Panc1 (cell line): ENCODE data around the gene MYCBPAP. TPM values are rescaled to one million over a fixed set of nuclear protein-coding genes. Genes with fewer than 3 reads are reported as not detected.
"Not testable (repeated sequence)": the region's sequence is repeated elsewhere in the genome, so short reads cannot be mapped to it uniquely, and the experiment has no call there.

Experiments used
- ATAC-seq: fragments of 200-7000 bp; cut with Tn5 transposase; 2 replicates; pipeline ENCODE4 v1.9.1; 2020; ENCODE audit warnings: mild to moderate bottlenecking, moderate library complexity
- BruUV-seq: library from RNA; stranded (reverse); fragments of 400-500 nt; replicated peaks from 2 replicates; lab custom pipeline; 2021; lab: Mats Ljungman, UMichigan
- CTCF ChIA-PET: fragments of 300-600 bp; sonication (Branson Sonifier 250); formaldehyde crosslinking; loops from one replicate; lab custom pipeline; 2022; ENCODE audit warnings: antibody characterized with exemption; lab: Charles Lee
- POLR2A ChIA-PET: fragments of 300-600 bp; sonication (Branson Sonifier 250); formaldehyde crosslinking; loops from one replicate; lab custom pipeline; 2022; ENCODE audit warnings: antibody characterized with exemption; lab: Charles Lee
- DNase-seq: peaks from one replicate; pipeline ENCODE4 v3.0.0-alpha.2; 2010; ENCODE audit warnings: low read depth, low spot score
- H3K27ac ChIP-seq: 2 replicates; pipeline ENCODE4 v1.5.1; 2011; ENCODE audit warnings: mild to moderate bottlenecking, low read length, inconsistent platforms
- H3K27me3 ChIP-seq: fragments of 200-500 bp; sonication (Bioruptor generic); 2 replicates; pipeline ENCODE4 v1.6.0; 2014; ENCODE audit warnings: low read length, inconsistent platforms; ENCODE audit not compliant: control insufficient read depth, insufficient read depth
- H3K36me3 ChIP-seq: fragments of 200-500 bp; sonication (Bioruptor generic); 2 replicates; pipeline ENCODE4 v1.5.1; 2014; ENCODE audit warnings: inconsistent platforms, mild to moderate bottlenecking, low read length, moderate library complexity; ENCODE audit not compliant: control insufficient read depth, insufficient read depth
- H3K4me1 ChIP-seq: 2 replicates; pipeline ENCODE4 v1.5.1; 2011; ENCODE audit warnings: inconsistent platforms, mild to moderate bottlenecking, low read length, moderate library complexity; ENCODE audit not compliant: control insufficient read depth, insufficient read depth
- H3K4me3 ChIP-seq, 2 experiments: 2 replicates each; pipeline ENCODE4 v1.5.1; 2011 to 2012; ENCODE audit warnings: low read depth in 2 of 2, low read length in 2 of 2, mild to moderate bottlenecking in 2 of 2, inconsistent platforms in 1 of 2, moderate library complexity in 1 of 2
- H3K9me3 ChIP-seq: fragments of 200-500 bp; sonication (Bioruptor generic); 2 replicates; pipeline ENCODE4 v1.5.1; 2014; ENCODE audit warnings: low read depth, mild to moderate bottlenecking, inconsistent platforms, low read length, moderate library complexity; ENCODE audit not compliant: control insufficient read depth, insufficient read depth
- CTCF ChIP-seq: fragments of 450-650 bp; IDR thresholded peaks from 2 replicates; pipeline ENCODE4 v1.5.1; 2017; ENCODE audit warnings: mild to moderate bottlenecking
- POLR2AphosphoS5 ChIP-seq: IDR thresholded peaks from 2 replicates; pipeline ENCODE4 v1.6.1; 2012; ENCODE audit warnings: mild to moderate bottlenecking, low read depth, low read length, moderate library complexity
- REST ChIP-seq, 2 experiments: IDR thresholded peaks; 2 replicates each; pipeline ENCODE4 v1.6.1; 2011 to 2012; ENCODE audit warnings: low read depth in 2 of 2, control low read depth in 1 of 2, low read length in 1 of 2, mild to moderate bottlenecking in 1 of 2, moderate library complexity in 1 of 2; ENCODE audit not compliant: insufficient read depth in 1 of 2
- SIN3A ChIP-seq: IDR thresholded peaks from 2 replicates; pipeline ENCODE4 v1.6.1; 2012; ENCODE audit warnings: low read depth, mild to moderate bottlenecking, low read length, moderate library complexity, borderline replicate concordance; ENCODE audit not compliant: insufficient read depth
- TCF7L2 ChIP-seq: IDR thresholded peaks from 2 replicates; pipeline ENCODE4 v1.6.1; 2011; ENCODE audit warnings: mild to moderate bottlenecking, low read depth, low read length, inconsistent platforms
- in situ Hi-C: cut with HindIII; loops from 2 replicates; pipeline ENCODE4 v1.10.0; 2016; ENCODE audit warnings: low sequenced_read_pairs, low pct_unique_long_range_greater_than_20kb
- intact Hi-C: fragments of 100-400 bp; cut with micrococcal nuclease; formaldehyde crosslinking; loops from one replicate; pipeline ENCODE4 v1.10.0; 2022; ENCODE audit not compliant: unreplicated experiment
- total RNA-seq: library from RNA; stranded (reverse); gene quantifications from one replicate; pipeline ENCODE4 v1.2.1, GENCODE V29; 2021; ENCODE audit not compliant: unreplicated experiment

The MYCBPAP gene
- total RNA-seq, 1 experiment from 2014 or later = 2.2 TPM

- TF ChIP-seq REST (IDR thresholded peaks at IDR 0.05; ENCODE audit: insufficient read depth in 1 of 2, low read depth in 2 of 2, low read length in 1 of 2) (no peak), POLR2AphosphoS5 (no peak), SIN3A (no peak), TCF7L2 (no peak), CTCF (no peak)
- CTCF ChIA-PET = interaction anchor here (0.6 kb wide), 1 partner anchor 28 kb away, joined by 3 read pairs; no protein-coding TSS in a partner anchor
- ATAC-seq (no peak), DNase-seq (no peak)
- no TSS peak for BruUV-seq
- Histone ChIP-seq H3K27me3 (no peaks in the 10 kb centered on the region), H3K4me1 (peaks cover 13% of the 10 kb centered on the region), H3K27ac (no peak overlapping the region), H3K4me3 (no peak overlapping the region), H3K9me3 (no peaks in the 10 kb centered on the region), H3K36me3 (no peaks in the 10 kb centered on the region)
- intact Hi-C loops (no loop called here), in situ Hi-C loops (no loop called here)
- POLR2A ChIA-PET = no interaction called here
Observed at GRCh38 chr17:50475362-50475761, 32.9 kb upstream of the MYCBPAP start.

GRCh38 chr17:50475775-50476544, 32.3 kb upstream of the MYCBPAP start:
- in situ Hi-C loops, POLR2A ChIA-PET, BruUV-seq, H3K4me3 ChIP-seq, H3K9me3 ChIP-seq, intact Hi-C loops, H3K27ac ChIP-seq, H3K27me3 ChIP-seq, H3K36me3 ChIP-seq, DNase-seq, ATAC-seq: not testable (repeated sequence)
- CTCF ChIA-PET = interaction anchor here (0.6 kb wide), 1 partner anchor 29 kb away, joined by 3 read pairs; no protein-coding TSS in a partner anchor
- H3K4me1 ChIP-seq = peaks cover 16% of the 10 kb centered on the region
